Osteocyte (in vitro differentiated cells): ENCODE measurements around the gene RASAL2. TPM values are rescaled to one million over a fixed set of nuclear protein-coding genes. Genes with fewer than 3 reads are reported as not detected.

Experiments used
- DNase-seq: peaks from one replicate; pipeline ENCODE4 v3.0.0; 2021; ENCODE audit warnings: mixed read lengths; ENCODE audit not compliant: unreplicated experiment; ENCODE audit errors: extremely low spot score
- H3K27ac Mint-ChIP-seq: one replicate; pipeline ENCODE4 v1.8.0; 2021; ENCODE audit warnings: mild to moderate bottlenecking, mixed read lengths; ENCODE audit not compliant: unreplicated experiment
- H3K27me3 Mint-ChIP-seq: one replicate; pipeline ENCODE4 v1.8.0; 2021; ENCODE audit warnings: mixed read lengths; ENCODE audit not compliant: unreplicated experiment
- H3K36me3 Mint-ChIP-seq: one replicate; pipeline ENCODE4 v1.8.0; 2021; ENCODE audit warnings: mixed read lengths; ENCODE audit not compliant: unreplicated experiment
- H3K4me1 Mint-ChIP-seq: one replicate; pipeline ENCODE4 v1.8.0; 2021; ENCODE audit warnings: mixed read lengths; ENCODE audit not compliant: unreplicated experiment
- H3K4me3 Mint-ChIP-seq: one replicate; pipeline ENCODE4 v1.8.0; 2021; ENCODE audit warnings: mild to moderate bottlenecking, moderate library complexity, mixed read lengths; ENCODE audit not compliant: unreplicated experiment
- H3K9me3 Mint-ChIP-seq: one replicate; pipeline ENCODE4 v1.8.0; 2021; ENCODE audit warnings: mixed read lengths; ENCODE audit not compliant: unreplicated experiment
- total RNA-seq: library from RNA; stranded (reverse); gene quantifications from 2 replicates; pipeline ENCODE4 v1.2.1, GENCODE V29; 2021
- TF ChIP-seq, protein P1 (sequence below): fragments of 200-600 bp; sonication (generic); IDR thresholded peaks from 2 replicates; pipeline ENCODE4 v1.5.0; 2021; ENCODE audit warnings: antibody characterized with exemption, mild to moderate bottlenecking, moderate library complexity

The RASAL2 gene
- total RNA-seq, 1 donor from 2014 or later, result 34.2 TPM

DNA sequence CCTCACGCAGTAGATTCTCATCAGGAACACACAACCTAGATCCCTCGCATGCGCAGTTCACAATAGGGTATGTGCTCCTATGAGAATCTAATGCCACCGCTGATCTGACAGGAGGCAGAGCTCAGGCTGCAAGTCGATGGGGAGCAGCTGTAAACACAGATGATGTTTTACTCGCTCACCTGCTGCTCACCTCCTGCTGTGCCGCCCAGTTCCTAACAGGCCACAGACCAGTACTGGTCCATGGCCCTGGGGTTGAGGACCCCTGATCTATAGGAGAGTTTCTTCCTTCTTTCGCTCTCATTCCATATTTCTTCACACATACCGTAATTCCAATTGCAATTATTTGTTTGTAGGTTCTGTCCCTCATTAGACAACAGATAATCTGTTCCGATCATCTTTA, 299.5 kb downstream of the RASAL2 start:
- no peak for DNase-seq
- TF ChIP-seq, protein P1, sequence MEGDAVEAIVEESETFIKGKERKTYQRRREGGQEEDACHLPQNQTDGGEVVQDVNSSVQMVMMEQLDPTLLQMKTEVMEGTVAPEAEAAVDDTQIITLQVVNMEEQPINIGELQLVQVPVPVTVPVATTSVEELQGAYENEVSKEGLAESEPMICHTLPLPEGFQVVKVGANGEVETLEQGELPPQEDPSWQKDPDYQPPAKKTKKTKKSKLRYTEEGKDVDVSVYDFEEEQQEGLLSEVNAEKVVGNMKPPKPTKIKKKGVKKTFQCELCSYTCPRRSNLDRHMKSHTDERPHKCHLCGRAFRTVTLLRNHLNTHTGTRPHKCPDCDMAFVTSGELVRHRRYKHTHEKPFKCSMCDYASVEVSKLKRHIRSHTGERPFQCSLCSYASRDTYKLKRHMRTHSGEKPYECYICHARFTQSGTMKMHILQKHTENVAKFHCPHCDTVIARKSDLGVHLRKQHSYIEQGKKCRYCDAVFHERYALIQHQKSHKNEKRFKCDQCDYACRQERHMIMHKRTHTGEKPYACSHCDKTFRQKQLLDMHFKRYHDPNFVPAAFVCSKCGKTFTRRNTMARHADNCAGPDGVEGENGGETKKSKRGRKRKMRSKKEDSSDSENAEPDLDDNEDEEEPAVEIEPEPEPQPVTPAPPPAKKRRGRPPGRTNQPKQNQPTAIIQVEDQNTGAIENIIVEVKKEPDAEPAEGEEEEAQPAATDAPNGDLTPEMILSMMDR, result no peak
- Mint-ChIP-seq H3K4me1 (peaks cover 22% of the 10 kb centered on the region), H3K36me3 (peaks cover 13% of the 10 kb centered on the region), H3K9me3 (no peaks in the 10 kb centered on the region), H3K27me3 (no peaks in the 10 kb centered on the region), H3K27ac (no peak overlapping the region), H3K4me3 (no peak overlapping the region)

DNA sequence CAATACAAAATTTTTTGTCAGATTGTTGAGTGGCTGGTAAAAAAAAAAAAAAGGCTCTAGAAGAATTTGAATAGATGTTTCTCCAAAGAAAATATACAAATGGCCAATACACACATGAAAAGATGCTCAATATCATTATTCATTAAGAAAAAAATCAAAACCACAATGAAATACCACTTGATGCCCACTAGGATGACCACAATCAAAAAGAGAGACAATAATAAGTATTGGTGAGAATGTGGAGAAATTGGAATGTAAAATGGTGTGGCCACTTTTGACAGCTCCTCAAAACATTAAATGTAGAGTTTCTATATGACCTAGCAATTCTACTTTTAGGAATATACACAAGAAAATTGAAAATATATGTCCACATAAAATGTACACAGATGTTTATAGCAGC, 302.9 kb downstream of the RASAL2 start:
- H3K36me3 Mint-ChIP-seq, result peaks cover 14% of the 10 kb centered on the region
- no peak overlapping the region for H3K27ac Mint-ChIP-seq
- H3K4me1 Mint-ChIP-seq, result no peaks in the 10 kb centered on the region
- no peak overlapping the region for H3K4me3 Mint-ChIP-seq
- TF ChIP-seq, protein P1, result no peak
- H3K9me3 Mint-ChIP-seq, result no peaks in the 10 kb centered on the region
- DNase-seq, result no peak
- H3K27me3 Mint-ChIP-seq, result no peaks in the 10 kb centered on the region

DNA sequence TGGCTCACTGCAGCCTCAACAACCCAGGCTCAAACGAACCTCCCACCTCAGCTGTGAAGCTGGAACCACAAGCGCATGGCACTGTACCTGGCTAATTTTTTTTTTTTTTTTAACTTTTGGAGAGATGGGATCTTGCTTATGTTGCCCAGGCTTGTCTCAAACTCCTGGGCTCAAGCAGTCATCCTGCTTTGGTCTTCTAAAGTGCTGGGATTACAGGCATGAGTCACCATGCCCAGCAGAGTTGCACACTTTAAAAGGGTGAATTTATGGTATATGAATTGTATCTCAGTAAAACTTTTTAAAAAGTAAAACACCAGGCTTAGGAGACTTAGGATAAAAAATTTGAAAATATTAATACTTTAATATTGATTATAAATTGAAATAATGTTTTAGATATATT, 303.8 kb downstream of the RASAL2 start:
- TF ChIP-seq, protein P1, result no peak
- Mint-ChIP-seq H3K9me3 (no peaks in the 10 kb centered on the region), H3K4me1 (no peaks in the 10 kb centered on the region), H3K27ac (no peak overlapping the region), H3K27me3 (no peaks in the 10 kb centered on the region), H3K36me3 (peaks cover 7% of the 10 kb centered on the region), H3K4me3 (no peak overlapping the region)
- no peak for DNase-seq

DNA sequence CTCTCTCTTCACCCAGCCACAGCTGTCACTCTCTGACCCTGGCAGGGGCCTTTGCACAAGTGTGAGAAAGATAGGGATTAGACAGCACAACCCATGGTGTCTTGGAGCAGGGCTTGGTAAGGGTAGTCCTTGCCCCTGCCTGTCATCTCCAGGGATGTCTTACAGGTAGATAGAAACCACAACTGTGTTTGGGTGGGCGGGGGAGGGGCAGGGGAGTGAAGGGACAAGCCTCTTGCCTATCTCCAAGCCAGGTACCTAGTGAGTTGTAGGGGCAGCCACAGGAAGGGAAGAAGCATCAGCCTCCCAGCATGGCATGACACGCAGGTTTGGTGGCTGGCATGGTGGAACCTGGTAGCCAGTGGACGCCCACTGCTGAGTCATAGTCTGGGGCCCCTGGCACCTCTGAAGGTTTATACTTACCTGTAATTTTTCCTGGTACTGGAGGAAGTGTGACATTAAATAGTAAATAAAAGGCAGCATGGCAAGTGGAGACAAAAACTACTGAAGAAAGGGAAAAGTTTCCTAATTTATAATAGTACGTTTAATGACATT, 305.3 kb downstream of the RASAL2 start:
- DNase-seq, result no peak
- no peak overlapping the region for H3K27ac Mint-ChIP-seq
- no peak overlapping the region for H3K4me3 Mint-ChIP-seq
- no peaks in the 10 kb centered on the region for H3K4me1 Mint-ChIP-seq
- no peaks in the 10 kb centered on the region for H3K9me3 Mint-ChIP-seq
- H3K36me3 Mint-ChIP-seq, result peaks cover 5% of the 10 kb centered on the region
- no peaks in the 10 kb centered on the region for H3K27me3 Mint-ChIP-seq
- TF ChIP-seq, protein P1, result no peak

DNA sequence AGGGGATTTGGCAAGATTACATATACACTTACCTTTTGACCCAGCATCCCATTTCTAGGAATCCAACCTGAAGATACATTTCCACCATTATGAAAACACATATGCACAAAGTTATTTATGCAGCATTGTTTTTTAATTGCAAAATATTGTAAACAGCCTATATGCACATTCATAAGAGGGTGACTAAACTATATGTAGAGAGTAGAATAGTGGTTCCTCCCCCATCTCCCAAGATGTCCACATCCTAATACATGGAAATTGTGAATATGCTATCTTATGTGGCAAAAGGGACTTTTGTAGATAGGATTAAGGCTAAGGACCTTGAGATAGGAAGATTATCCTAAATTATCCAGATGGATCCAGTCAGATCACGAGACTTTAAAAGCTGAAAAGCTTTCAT, 311.2 kb downstream of the RASAL2 start:
- TF ChIP-seq, protein P1, result no peak
- Mint-ChIP-seq H3K27ac (no peak overlapping the region), H3K4me3 (no peak overlapping the region), H3K9me3 (peaks cover 5% of the 10 kb centered on the region), H3K27me3 (no peaks in the 10 kb centered on the region), H3K36me3 (peaks cover 12% of the 10 kb centered on the region), H3K4me1 (peaks cover 3% of the 10 kb centered on the region)
- no peak for DNase-seq
